Stimulated activated CD8-positive, alpha-beta memory T cell treated with anti-CD3 and anti-CD28 coated beads, Interleukin-7, amount 100 ng/mL, for 4 hours (primary cell): ENCODE results near the gene SCIMP.
"Not testable (repeated sequence)": the region's sequence is repeated elsewhere in the genome, so short reads cannot be mapped to it uniquely, and the experiment has no call there.

Experiments
- DNase-seq, 2 donors: peaks; one replicate each; pipeline ENCODE4 v3.0.0-alpha.2; 2020; ENCODE audit warnings: low read depth in 2 of 2

The SCIMP gene

DNA sequence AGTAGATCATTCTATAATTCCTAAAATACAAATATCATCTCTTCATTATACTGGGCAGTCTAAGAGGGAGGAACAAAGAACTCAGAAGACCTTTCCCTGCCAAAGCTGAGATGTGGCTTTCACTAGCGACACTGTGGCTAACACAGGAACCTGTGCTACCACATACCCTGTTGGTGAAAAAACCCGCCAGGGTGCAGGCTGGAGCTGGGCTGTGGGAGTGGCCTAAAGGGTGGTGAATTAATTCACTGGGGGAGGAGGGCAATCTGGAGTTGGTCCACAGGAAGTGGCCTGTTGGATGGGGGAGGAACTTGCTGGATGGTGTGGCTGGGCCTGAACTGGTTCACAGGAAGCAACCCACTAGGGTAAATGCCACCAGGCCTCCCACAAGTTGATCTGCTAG, 50.4 kb downstream of the SCIMP start:
- DNase-seq, result peak; percentile 29 to 31

DNA sequence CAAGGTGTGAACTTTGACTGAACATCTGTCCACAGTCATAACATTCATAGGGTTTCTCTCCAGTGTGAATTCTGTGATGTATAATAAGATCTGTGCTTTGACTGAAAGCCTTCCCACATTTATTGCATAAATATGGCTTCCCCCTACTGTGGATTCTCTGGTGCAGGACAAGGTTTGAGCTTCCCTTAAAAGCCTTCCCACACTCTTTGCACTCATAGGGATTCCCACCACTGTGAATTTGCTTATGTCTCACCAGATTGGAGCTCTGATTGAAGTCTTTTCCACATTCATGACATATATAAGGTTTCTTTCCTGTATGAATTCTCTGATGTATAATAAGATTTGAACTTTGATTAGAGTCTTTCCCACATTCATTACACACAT, 51.3 kb downstream of the SCIMP start:
- no peak for DNase-seq

DNA sequence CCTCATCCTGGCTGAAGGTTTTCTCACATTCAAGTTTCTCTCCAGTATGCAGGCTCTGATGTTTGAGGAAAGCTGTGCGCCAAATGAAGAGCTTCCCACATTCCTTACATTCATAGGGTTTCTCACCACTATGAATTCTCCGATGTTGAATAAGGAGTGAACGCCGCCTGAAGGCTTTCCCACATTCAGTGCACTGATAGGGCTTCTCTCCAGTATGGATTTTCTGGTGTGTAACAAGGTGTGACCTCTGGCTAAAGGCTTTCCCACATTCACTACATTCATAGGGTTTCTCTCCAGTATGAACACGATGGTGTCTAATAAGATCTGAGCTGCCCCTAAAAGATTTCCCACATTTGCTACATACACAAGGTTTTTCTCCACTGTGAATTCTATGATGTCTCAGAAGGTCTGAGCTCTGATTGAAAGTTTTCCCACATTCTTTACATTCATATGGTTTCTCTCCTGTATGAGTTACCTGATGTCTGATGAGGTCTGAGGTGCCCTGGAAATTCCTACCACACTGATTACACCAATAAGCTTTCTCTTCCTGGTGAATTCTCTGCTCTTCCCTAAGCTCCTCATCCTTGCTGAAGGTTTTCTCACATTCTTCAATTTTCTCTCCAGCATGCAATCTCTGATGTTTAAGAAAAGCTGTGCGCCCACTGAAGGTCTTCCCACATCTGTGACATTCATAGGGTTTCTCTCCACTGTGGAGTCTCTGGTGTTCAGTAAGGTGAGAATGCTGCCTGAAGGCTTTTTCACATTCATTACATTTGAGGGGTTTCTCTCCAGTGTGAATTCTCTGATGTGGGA, 51.9 kb downstream of the SCIMP start:
- DNase-seq, result no peak

DNA sequence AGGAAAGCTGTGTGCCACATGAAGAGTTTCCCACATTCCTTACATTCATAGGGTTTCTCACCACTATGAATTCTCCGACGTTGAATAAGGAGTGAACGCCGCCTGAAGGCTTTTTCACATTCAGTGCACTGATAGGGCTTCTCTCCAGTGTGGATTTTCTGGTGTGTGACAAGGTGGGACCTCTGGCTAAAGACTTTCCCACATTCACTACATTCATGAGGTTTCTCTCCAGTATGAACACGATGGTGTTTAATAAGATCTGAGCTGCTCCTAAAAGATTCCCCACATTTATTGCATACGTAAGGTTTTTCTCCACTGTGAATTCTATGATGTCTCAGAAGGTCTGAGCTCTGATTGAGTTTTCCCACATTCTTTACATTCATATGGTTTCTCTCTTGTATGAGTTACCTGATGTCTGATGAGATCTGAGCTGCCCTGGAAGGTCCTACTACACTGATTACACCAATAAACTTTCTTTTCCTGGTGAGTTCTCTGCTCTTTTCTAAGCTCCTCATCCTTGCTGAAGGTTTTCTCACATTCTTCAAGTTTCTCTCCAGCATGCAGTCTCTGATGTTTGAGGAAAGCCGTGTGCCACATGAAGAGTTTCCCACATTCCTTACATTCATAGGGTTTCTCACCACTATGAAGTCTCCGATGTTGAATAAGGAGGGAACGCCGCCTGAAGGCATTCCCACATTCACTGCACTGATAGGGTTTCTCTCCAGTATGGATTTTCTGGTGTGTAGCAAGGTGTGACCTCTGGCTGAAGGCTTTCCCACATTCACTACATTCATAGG, 53.0 kb downstream of the SCIMP start:
- DNase-seq, result no peak

- no peak for DNase-seq
These were observed 55.7 kb downstream of the SCIMP start for GRCh38 chr17:5179003-5179402.

- DNase-seq, result not testable (repeated sequence)
These were observed 59.6 kb downstream of the SCIMP start for GRCh38 chr17:5175027-5175426.

DNA sequence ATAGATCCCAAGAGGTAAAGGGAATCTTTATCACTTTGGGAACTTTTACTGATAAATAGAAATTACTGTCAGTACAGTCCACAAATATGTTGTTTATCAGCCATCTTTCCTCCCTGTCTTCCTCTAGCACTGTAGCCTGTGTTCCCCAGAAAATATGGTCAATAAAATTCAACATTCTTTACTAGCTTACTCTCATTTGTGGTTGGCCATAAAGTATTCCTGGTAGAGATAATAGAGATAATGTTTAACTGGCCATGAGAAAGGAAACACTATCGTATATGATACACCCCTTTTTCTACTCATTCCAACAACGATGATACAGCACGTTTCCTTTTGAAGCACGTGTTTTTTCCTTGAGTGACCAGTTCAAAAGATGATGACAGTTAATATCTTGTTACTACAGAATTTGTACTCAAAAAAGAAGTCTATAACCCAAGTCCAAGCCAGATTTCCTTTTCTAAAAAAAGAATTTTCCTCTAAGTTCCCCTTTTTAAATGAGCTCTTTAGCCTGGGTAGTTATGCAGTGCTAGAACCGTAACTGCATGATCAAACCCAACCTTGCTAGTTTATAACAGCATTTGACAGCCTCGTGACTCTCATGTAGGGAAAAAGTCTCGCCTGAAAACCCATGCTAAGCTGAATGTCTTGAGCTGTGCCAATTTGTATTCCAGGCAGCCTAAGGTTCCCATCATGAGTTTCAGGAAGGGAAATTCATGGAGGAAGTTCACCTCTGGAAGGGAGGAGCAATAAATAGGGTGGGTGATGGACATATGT, 68.7 kb downstream of the SCIMP start:
- not testable (repeated sequence) for DNase-seq

DNA sequence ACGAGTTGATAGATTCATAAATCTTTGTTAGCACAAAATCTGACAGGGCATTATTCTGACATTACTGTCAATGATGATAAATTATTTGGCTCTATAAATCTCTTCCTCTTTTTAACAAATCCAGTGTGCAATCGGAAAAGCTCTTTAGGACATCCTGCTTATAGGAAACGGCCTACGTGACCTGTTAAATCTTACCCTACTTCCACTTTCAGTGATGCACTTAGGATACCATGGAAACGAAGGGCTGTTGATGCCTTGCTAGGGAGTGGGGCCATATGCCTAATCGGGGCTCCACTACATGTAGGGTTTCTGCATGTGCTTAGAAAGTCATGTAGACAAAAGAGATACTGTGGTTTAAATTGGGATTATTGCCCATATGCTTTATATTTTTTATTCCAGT, 70.2 kb downstream of the SCIMP start:
- no peak for DNase-seq

DNA sequence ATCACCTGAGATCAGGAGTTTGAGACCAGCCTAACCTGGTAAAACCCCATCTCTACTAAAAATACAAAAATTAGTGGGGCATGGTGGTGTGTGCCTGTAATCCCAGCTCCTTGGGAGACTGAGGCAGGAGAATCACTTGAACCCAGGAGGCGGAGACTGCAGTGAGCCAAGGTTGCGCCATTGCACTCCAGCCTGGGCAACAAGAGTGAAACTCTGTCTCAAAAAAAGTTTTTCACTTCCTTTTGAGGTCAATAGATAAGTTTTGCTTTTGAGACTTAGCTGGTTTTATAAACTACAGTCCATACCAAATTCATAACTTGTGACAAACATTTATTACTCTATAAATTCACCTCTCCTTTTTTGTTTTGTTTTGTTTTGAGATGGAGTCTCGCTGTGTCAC, 72.9 kb downstream of the SCIMP start:
- DNase-seq, result not testable (repeated sequence)

- not testable (repeated sequence) for DNase-seq
These were observed 74.0 kb downstream of the SCIMP start for GRCh38 chr17:5160702-5161101.
